NK-92 treated with Interleukin-12 subunit alpha and Interleukin-12 subunit beta, amount 100 ng/mL, for 24 hours (cell line): ENCODE measurements around the gene LASP1NB.
"Not testable (repeated sequence)": the region's sequence is repeated elsewhere in the genome, so short reads cannot be mapped to it uniquely, and the experiment has no call there.

ENCODE experiments used
- DNase-seq: peaks from one replicate; lab custom pipeline; 2025; lab: John Stamatoyannopoulos, UW

Gene LASP1NB

DNA sequence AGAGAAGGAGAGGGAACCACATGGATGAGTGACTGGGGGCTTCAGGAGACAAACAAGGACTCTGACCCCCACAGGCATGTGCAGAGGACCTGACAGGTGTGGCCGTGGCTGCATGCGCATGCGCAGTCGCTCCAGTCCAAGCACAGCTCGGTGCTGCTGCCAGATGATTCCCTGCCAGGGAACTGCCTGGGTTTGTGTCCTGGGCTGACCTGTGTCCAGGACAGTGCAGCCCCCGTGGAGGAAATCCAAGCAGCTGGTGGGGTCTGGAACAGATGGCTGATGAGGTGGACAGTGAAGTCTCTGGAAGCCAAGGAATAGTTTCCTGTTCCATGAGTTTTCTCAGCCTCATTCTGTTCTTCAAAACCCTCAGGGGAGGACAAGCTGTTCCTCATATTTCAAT lies 28.2 kb upstream of the LASP1NB start:
- DNase-seq: no peak

DNA sequence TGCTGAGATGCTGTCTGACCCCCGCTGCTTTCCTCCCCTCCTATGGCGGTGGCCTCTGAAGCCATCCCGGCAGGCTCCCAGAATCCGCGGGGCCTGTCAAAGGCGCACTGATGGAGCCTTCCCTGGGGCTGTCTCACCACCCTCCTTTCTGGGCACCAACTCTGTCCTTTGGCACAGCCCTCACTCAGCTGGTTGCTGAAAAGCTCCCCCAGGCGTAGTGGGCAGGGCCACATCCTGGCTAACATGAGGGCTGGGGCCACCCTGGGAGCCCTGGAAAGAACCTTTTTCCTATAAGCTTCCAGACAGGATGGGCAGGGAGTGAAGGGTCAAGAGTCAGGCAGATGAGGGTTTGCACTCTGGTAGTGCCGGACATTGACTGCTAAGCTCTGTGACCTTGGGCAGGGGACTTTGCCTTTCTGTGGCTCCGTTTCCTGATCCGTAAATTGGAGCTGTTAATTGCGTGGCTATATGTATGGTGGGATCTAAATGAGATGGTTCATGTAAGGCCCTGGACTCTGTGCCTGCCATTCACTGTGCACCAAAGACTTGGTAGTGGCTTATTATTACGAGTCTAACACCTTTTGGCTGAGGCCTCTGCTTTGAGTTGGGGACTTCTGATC lies 27.6 kb upstream of the LASP1NB start:
- no peak for DNase-seq

DNA sequence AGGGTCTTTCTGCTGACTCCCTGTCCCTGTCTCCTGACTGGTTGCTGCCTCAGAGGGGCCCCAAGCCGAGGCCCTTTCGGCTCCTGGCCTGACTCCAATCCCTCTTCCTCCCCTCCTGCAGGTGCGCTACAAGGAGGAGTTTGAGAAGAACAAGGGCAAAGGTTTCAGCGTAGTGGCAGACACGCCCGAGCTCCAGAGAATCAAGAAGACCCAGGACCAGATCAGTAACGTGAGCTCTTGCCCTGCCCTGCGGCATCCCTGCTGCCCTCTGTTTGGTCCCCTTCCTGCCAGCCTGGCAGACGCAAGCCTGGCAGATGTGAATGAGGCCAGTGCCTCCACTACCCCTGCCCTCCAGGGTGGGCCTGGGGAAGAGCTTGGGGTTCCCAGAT lies 27.1 kb upstream of the LASP1NB start:
- peak; percentile 58 for DNase-seq

DNA sequence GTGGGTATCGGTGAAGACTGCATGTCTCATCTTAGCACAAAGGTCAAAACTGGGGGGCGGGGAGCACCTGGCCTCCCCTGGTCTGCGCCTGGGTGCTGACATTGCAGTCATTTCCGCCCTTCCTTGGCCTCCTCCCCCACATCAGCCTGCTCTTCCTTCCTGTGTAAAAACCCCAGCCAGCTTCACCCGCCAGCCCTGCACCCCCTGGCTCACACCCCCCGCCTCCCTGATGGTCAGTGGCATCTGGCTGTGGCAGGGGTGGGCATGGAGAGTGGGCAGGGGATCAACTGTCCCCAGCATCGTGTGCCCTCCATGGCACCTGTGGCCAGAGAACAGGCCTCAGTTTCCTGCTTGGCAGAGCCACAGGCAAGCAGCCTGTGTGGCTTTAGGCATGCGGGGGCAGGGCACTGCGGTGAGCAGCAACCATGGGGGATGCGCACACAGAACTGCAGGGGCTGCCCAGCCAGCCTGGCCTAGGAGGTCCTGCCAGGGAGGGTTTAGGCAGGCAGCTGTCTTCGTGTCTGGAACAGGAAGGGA lies 26.5 kb upstream of the LASP1NB start:
- peak; percentile 91 for DNase-seq

DNA sequence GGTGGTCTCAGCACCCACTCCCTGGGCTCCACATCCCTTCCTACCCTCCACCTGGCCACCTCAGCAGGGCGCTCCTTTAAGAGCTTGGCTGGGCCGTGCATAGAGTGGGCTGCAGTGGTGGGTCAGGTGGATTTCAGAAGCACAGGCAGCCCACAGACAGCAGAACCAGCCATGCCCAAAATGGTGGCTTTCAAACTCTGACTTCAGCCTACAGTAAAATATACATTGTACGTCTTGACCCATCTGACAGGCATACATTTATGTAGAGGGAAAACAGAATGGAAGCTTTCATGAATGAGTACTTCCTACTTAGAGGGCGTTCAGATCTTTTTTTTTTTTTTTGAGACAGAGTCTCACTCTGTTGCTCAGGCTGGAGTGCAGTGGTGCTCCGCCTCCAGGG lies 26.0 kb upstream of the LASP1NB start:
- DNase-seq: no peak

DNA sequence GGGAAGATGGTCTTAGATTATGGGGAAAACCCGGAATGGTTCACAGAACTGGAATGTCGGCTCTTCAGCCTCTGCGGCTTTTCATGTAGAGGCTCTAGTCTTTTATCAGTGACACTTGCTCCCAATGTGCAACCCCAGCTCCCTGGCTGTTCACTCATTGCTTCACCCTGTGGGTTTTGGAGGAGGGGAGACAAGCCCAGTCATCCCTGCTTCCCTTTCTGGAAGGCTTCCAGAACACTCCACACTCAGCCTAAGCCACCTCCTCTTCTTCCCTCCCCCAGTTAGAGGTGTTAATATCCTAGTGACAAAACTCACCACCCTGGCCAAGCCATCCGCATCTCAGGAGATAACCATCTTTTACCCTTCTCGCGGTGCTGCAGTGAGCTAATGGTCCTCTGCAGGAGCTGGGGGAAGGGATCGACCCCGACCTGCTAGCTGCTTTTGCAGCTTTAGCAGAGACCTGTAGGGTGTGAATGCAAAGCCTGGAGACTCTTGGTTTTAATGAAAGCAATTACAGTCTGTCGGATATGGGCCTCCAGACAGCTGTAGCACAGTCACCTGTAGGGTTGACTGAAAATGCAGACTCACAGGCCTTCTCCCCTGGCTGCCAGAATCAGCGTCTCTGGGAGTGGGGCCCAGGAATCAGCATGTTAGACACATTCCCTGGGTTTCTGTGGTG lies 24.3 kb upstream of the LASP1NB start:
- DNase-seq: peak; percentile 84

DNA sequence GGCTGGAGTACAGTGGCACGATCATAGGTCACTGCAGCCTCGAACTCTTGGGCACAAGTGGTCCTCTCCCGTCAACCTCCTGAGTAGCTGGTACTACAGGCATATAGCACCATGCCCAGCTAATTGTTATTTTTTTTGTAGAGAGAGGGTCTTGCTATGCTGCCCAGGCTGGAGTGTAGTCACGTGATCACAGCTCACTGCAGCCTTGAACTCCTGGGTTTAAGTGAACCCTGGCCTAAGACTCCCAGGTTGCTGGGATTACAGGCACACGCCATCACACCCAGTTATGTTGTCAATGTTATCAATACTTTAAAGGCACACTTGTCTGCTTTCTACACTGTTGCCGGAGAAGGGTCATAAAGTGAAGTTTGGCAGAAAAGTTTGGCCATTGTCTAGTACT lies 22.0 kb upstream of the LASP1NB start:
- no peak for DNase-seq

DNA sequence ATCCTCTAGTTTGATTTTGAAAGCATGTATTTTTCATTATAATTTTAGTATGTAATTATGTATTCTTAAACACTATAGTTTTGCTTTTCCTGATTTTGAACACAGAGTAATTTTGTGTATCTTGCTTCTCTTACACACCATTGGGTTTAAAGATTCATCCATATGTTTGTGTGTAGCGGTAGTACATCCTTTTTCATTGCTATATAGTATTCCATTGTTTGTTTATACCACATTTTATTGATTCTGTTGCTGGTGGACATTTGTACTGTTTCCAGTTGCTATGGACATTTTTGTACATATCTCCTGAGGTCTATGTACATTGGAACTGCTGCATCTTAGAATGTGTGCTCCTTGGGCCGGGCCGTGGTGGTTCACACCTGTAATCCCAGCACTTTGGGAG lies 20.5 kb upstream of the LASP1NB start:
- no peak for DNase-seq

DNA sequence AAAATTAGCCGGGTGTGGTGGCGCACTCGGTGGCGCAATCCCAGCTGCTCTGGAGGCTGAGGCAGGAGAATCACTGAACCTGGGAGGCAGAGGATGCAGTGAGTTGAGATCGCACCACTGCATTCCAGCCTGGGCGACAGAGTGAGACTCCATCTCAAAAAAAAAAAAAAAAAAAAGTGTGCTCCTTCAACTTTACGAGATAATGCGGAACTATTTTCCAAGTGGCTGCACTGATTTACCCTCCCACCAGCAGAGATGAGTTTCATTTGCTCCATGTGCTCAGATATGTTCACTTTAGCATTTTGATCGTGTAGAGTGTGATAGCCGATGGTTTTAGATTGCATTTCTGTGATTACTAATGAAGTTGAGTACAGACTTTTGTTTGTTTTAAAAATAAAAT lies 20.0 kb upstream of the LASP1NB start:
- DNase-seq: no peak

DNA sequence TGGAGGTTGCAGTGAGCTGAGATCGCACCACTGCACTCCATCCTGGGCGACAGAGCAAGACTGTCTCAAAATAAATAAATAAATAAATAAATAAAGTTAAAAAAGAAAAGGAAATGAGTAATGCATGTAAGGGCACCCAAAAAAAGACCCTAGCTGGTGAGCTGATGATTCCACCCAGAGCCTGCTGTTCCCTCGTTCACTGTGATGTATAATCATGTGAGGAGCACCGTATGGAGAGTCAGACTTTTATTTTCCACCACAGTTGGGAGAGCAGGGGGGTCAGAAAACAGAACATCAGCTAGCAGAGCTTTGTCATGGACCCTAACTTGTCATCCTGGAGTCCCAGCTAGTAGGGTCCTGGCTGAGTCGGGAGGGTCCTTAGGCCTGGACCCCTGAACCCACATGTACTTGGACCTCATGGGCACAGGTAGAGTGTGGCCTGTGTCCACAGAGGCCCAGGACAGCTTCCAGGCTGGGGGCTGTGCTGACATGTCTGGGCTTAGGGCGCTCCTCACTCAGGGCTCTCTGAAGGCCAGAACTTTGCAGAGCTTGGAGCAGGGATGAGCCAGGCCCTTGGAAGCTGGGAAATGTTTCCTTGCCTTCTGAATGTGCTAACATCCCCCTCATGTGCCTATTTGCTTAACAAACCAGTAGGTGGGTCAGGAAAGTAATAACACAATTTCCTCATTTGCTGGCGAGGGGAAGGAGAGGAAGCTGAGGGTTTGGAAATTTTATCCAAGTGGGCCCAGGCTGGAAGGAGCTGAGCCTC lies 18.8 kb upstream of the LASP1NB start:
- DNase-seq: no peak

DNA sequence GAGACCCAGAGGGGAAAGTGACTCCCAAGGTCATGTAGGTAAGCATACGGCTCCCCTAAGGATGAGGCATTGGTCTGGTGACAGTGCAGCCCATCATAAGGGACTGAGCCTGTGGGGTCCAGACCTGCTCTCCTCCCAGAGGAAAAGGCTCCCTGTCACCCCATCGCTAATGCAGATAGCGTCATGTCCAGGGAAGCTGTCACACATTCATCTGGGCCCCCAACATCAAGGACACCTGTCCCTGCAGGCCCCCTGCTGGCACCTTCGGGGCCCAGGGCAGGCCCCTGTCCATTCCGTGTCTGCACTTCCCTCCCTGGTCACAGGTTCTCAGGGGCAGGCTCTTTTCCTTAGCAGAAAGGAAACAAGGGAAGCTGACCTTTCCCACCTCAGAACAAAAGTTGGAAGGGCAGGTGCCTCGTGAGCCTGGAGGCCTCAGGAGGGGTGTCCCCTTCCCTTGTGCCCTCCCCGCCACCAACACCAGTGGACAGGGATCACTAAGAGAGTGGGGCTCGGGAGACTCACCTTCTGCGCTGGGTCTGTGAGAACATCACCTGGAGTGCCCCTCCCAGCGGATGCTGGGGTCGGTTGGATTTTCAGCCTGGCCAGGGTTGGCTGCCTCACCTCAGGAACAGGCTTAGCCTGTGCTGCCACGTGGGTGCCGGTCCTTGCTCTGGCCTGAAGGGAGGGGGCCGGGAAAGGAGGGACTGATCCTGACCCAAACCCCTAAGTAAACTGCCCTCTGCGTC lies 17.3 kb upstream of the LASP1NB start:
- DNase-seq: no peak

DNA sequence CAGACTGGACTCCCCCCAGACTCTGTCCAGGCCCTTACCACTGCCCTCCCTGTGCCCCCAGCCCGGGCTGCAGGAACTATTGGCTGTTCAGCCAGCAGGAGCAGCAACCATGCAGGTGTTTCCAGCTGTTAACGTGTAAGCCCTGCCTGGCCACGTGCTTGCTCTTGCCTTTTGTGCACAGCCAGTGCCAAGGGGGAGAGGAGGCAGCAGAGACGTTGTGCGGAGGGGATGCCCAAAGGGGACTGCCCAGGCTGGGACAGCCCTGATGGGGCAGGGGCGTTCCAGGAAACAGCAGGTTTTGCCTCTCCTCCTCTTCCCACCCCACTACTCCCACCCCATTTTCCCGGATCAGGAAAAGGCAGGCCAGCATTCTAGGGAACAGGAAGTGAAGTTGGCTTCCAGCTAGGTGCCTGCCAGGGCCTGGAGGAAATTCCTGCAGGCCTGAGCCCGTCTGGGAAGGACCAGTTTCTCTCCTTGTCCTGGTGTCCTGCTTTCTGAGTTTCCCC lies 16.7 kb upstream of the LASP1NB start:
- DNase-seq: no peak

DNA sequence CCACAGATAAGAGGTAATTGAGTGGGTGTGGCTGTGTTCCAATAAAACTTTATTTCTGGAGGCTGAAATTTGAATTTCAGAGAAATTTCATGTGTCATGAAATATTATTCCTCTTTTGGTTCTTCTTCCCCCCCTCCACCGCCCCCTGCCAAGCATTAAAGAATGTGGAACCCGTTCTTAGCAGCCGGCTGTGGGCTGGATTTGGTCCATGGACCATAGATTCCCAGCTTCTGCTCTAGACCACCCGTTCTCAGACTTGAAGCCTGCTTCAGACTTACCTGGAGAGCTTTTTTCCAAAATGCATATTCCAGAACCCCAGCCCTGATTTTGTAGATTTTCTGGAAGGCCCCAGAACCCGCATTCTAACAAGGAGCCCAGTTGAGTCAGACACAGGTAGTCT lies 15.1 kb upstream of the LASP1NB start:
- no peak for DNase-seq

DNA sequence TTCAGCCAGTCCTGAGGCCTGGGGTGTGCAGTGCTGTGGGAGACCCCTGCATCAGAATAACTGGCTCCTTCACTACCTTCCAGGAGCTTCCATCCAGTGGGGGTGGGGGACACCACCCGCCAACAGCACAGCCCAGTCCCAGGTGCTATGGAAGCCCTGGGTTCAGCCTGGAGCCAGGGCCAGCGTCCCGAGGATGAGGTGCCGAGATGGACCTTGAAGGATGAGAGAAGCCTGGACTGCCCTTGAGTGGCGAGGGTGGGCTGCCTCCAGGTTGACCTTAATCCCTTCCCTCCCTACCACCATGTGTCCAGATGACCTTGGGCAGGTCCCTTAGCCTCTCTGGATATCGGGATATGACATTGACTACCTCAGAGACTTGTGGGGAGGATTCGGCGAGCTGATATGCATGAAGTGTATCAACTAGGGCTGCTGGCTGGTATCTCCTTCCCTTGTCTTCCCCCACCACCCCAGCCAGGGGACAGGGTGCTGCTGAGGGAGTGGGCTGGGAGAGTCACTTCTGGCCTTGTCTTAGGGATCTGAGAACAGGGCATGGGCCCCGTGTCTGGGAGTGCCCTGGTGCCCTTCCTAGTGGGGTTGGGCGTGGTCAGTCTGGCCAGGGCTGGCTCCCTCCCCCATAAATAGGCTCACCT lies 14.2 kb upstream of the LASP1NB start:
- DNase-seq: no peak

DNA sequence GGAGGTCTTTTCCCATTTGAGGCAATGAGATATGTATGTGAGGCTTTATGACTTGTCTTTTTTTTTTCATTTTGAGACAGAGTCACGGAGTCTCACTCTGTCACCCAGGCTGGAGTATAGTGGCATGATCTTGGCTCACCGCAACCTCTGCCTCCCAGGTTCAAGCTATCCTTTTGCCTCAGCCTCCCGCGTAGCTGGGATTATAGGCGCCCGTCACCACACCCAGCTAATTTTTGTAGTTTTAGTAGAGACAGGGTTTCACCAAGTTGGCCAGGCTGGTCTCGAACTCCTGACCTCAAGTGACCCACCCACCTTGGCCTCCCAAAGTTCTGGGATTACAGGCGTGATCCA lies 13.7 kb upstream of the LASP1NB start:
- DNase-seq: not testable (repeated sequence)

DNA sequence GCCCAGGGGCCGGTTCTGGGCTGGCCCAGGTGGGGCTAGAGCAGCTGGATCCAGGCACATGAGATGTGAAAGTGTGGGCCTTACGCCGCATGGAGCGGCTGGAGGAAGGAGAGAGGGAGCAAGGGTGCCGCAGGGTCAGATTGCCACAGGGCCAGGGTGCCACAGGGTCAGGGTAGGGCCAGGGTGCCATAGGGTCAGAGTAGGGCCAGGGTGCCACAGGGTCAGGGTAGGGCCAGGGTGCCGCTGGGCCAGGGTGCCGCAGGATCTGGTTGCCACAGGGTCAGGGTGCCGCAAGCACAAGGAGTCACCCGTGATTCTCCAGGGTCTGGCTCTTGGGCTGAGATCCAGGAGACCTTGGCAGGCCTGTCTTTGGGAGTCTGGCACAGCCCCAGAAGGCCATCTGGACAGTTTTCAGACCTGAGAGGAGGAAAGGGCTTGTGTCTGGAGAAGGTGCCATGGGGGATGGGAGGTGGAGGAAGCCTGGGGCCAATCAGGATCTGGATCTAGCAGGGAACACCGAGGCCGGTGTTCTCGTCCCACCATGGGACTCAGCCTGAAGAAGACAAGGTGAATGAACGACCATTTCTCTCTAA lies 13.1 kb upstream of the LASP1NB start:
- no peak for DNase-seq

DNA sequence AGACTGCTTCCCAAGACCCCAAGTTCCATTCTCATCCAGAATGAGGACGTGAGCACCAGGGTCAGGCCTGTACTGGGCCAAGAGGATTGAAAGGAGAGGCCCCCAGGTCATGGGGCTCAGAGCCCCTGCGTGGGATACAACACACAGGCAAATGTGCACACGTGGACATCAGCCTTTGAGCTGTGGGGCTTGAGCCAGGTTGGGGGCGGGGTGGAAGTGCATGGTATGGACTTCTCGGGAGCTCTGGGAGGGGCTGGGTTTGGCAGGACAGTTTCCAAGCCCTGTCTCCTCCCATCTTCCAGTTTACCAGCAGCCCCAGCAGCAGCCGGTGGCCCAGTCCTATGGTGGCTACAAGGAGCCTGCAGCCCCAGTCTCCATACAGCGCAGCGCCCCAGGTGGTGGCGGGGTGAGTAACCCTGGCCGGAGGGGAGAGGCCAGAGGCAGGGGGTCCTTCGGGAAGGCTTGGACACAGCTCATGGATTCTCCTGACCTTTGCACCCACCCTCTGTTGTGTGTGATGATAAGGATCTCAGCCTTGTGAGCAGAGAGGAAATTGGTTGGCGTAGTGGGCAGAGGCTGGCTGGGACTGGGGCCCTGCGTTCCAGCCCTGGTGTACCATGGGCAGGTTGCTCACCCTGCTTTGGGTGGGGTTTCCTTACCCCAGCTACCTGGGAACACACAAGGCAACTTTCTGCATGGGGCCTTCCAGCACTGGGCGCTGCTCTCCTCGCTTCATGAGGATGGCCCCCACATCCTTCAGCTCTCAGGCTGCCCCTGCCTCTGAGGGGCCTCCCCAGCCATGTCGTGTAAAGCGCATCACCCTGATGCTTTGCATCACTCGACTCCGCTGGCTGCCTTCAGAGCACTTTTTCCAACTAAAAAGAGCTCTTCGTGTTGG lies 10.4 kb upstream of the LASP1NB start:
- no peak for DNase-seq

DNA sequence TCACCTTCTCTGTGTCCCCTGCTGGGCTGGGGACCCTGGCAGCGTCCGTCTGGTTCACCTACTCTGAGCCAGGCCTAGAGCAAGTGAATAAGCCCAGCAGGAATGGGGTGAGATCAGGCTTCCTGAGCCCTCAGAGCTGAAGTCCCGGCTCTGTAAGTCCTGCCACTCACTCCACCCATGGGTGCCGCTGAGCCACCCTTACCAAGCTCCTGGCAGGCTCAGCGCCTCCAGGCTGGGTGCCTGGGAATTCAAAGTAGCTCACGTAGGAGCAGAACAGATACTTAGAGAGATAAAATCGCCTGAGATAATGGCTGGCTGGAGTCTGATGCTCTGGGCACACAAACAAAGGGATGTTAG lies 9.8 kb upstream of the LASP1NB start:
- DNase-seq: no peak

DNA sequence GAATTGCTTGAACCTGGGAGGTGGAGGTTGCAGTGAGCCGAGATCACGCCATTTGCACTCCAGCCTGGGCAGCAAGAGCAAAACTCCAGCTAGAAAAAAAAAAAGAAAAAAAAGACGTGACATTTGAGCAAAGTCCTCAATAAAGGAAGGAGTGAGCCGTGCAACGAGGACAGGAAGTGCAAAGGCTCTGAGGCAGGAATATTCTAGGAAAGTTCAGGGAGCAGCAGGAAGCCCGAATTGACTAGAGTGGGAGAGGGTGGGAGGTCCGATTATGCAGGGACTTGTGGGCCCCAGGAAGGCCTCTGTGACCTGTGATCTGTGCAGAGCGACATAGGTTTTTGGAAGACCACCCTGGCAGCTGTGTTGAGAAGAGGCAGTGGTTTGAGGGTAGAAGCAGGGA lies 8.6 kb upstream of the LASP1NB start:
- no peak for DNase-seq

DNA sequence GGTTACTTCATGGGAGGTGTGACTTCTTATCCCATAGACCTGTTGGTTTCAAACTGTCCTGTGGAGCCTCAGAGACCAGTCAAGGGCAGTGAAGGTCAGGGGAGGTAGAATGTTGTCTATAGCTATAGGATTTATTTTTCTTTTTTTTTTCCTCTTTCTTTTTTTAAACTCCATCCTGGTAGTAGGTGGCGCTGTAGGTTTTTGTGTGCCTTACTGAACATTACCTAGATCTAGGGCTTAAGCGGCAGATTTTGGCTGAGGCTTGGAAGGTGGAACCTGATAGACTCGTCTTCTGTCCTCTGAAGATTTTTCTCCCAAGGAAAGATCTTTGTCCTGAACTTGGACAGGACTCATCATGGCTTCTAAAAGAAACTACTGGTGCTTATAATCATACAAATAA lies 8.2 kb upstream of the LASP1NB start:
- DNase-seq: no peak
